ENCODE measurements around the gene TEX48. TPM values are rescaled to one million over a fixed set of nuclear protein-coding genes. Genes with fewer than 3 reads are reported as not detected.

The TEX48 gene
- polyA plus RNA-seq, 1 donor from 2014 or later, result not detected

DNA sequence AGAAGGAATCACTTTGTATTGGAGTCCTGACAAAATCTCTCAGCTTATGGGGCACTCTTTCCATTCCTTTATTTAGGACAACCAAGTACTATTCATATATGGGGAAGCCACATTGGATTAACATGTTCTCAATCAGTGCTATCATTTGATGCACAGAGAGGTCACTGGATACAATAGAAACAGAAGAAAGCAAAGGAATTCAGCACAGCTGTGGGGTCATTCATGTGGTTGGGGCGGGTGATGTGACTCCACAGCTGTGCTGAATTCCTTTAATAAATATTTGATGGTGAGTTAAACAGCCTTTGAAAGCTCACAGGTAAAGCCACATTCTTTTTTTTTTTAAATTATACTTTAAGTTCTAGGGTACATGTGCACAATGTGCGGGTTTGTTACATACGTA is 854 bp upstream of the TEX48 start:
- Histone ChIP-seq H3K79me2 (replicated peaks; ENCODE audit: insufficient read depth, low read length) (no peaks in the 10 kb centered on the region), H3K9ac (ENCODE audit: low read length) (no peak overlapping the region), H3K27me3 (ENCODE audit: insufficient read depth, low read depth, low read length) (no peaks in the 10 kb centered on the region), H3K9me3 (ENCODE audit: low read length) (no peaks in the 10 kb centered on the region), H3K4me3 (ENCODE audit: low read length) (no peak overlapping the region), H3K9me2 (ENCODE audit: insufficient read depth, low read length) (no peaks in the 10 kb centered on the region), H2AFZ (ENCODE audit: low read depth, low read length) (no peak overlapping the region), H3K36me3 (ENCODE audit: insufficient read depth, low read length) (no peaks in the 10 kb centered on the region), H3K4me2 (ENCODE audit: low read length) (no peak overlapping the region), H4K20me1 (ENCODE audit: insufficient read depth) (no peaks in the 10 kb centered on the region), H3K27ac (ENCODE audit: low read length) (no peak overlapping the region), H3F3A (ENCODE audit: insufficient read depth, low read length, poor library complexity, severe bottlenecking) (peaks cover 3% of the 10 kb centered on the region)
- no peak for TF ChIP-seq MXI1 (conservative IDR thresholded peaks at IDR 0.05; ENCODE audit: poor library complexity, severe bottlenecking)
- TF ChIP-seq, protein P1, sequence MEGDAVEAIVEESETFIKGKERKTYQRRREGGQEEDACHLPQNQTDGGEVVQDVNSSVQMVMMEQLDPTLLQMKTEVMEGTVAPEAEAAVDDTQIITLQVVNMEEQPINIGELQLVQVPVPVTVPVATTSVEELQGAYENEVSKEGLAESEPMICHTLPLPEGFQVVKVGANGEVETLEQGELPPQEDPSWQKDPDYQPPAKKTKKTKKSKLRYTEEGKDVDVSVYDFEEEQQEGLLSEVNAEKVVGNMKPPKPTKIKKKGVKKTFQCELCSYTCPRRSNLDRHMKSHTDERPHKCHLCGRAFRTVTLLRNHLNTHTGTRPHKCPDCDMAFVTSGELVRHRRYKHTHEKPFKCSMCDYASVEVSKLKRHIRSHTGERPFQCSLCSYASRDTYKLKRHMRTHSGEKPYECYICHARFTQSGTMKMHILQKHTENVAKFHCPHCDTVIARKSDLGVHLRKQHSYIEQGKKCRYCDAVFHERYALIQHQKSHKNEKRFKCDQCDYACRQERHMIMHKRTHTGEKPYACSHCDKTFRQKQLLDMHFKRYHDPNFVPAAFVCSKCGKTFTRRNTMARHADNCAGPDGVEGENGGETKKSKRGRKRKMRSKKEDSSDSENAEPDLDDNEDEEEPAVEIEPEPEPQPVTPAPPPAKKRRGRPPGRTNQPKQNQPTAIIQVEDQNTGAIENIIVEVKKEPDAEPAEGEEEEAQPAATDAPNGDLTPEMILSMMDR (IDR thresholded peaks at IDR 0.05; ENCODE audit: poor library complexity, severe bottlenecking), result no peak
- TF ChIP-seq EP300 (conservative IDR thresholded peaks at IDR 0.05; ENCODE audit: poor library complexity, severe bottlenecking), result no peak
- TF ChIP-seq, protein P2, sequence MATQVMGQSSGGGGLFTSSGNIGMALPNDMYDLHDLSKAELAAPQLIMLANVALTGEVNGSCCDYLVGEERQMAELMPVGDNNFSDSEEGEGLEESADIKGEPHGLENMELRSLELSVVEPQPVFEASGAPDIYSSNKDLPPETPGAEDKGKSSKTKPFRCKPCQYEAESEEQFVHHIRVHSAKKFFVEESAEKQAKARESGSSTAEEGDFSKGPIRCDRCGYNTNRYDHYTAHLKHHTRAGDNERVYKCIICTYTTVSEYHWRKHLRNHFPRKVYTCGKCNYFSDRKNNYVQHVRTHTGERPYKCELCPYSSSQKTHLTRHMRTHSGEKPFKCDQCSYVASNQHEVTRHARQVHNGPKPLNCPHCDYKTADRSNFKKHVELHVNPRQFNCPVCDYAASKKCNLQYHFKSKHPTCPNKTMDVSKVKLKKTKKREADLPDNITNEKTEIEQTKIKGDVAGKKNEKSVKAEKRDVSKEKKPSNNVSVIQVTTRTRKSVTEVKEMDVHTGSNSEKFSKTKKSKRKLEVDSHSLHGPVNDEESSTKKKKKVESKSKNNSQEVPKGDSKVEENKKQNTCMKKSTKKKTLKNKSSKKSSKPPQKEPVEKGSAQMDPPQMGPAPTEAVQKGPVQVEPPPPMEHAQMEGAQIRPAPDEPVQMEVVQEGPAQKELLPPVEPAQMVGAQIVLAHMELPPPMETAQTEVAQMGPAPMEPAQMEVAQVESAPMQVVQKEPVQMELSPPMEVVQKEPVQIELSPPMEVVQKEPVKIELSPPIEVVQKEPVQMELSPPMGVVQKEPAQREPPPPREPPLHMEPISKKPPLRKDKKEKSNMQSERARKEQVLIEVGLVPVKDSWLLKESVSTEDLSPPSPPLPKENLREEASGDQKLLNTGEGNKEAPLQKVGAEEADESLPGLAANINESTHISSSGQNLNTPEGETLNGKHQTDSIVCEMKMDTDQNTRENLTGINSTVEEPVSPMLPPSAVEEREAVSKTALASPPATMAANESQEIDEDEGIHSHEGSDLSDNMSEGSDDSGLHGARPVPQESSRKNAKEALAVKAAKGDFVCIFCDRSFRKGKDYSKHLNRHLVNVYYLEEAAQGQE (IDR thresholded peaks at IDR 0.05; ENCODE audit: borderline replicate concordance), result no peak
- no peak for TF ChIP-seq EZH2 (IDR thresholded peaks at IDR 0.05; ENCODE audit: borderline replicate concordance, insufficient read depth, low read length, poor library complexity, severe bottlenecking)
- TF ChIP-seq RAD21 (conservative IDR thresholded peaks at IDR 0.05), result no peak
- TF ChIP-seq POLR2AphosphoS5 (IDR thresholded peaks at IDR 0.05), result no peak
- TF ChIP-seq TAF1 (IDR thresholded peaks at IDR 0.05; ENCODE audit: low read depth), result no peak
- no peak for TF ChIP-seq SMC3 (conservative IDR thresholded peaks at IDR 0.05; ENCODE audit: poor library complexity)

DNA sequence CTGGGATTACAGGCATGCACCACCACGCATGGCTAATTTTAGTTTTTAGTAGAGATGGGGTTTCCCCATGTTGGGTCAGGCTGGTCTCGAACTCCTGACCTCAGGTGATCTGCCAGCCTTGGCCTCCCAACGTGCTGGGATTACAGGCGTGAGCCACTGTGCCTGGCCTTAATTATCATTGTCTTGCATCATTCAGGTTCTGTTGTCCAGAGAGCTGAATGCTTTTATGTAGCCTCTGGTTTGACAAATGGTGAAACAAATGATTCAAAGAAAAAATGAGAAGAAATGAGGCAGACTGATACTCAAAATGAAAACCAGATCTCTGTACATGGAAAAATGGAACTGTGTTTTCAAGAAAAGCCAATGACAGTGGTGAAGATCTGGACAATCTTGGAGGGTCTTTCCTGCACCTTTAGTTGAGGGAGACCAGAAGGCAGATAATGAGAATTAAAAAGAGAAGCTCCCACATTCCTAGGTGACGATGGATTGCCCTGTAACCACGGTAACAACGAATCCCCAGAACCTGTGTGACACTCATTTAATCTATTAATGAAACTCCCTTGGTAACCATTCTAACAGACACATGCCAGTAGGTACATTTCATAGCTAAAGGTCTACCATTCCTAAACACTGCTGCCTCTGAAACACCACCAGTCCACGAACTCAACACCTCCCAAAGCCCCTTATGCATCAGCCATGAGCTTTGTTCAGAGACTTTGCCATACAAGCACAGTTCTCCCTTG is 1.6 kb downstream of the TEX48 start:
- TF ChIP-seq POLR2AphosphoS5 (IDR thresholded peaks at IDR 0.05), result peak; percentile 59
- TF ChIP-seq EP300 (conservative IDR thresholded peaks at IDR 0.05; ENCODE audit: poor library complexity, severe bottlenecking), result peak; percentile 72
- TF ChIP-seq SMC3 (conservative IDR thresholded peaks at IDR 0.05; ENCODE audit: poor library complexity), result no peak
- TF ChIP-seq MXI1 (conservative IDR thresholded peaks at IDR 0.05; ENCODE audit: poor library complexity, severe bottlenecking), result no peak
- TF ChIP-seq TAF1 (IDR thresholded peaks at IDR 0.05; ENCODE audit: low read depth), result no peak
- no peak for TF ChIP-seq EZH2 (IDR thresholded peaks at IDR 0.05; ENCODE audit: borderline replicate concordance, insufficient read depth, low read length, poor library complexity, severe bottlenecking)
- TF ChIP-seq RAD21 (conservative IDR thresholded peaks at IDR 0.05), result no peak
- TF ChIP-seq, protein P1 (IDR thresholded peaks at IDR 0.05; ENCODE audit: poor library complexity, severe bottlenecking), result peak; percentile 9
- TF ChIP-seq, protein P2 (IDR thresholded peaks at IDR 0.05; ENCODE audit: borderline replicate concordance), result no peak
- H3K36me3 ChIP-seq (ENCODE audit: insufficient read depth, low read length), result no peaks in the 10 kb centered on the region
- no peaks in the 10 kb centered on the region for H3K79me2 ChIP-seq (replicated peaks; ENCODE audit: insufficient read depth, low read length)
- H3K9me2 ChIP-seq (ENCODE audit: insufficient read depth, low read length), result no peaks in the 10 kb centered on the region
- H3K9ac ChIP-seq (ENCODE audit: low read length), result peak overlapping the region; percentile 40
- no peaks in the 10 kb centered on the region for H4K20me1 ChIP-seq (ENCODE audit: insufficient read depth)
- peaks cover 3% of the 10 kb centered on the region for H3F3A ChIP-seq (ENCODE audit: insufficient read depth, low read length, poor library complexity, severe bottlenecking)
- H3K9me3 ChIP-seq (ENCODE audit: low read length), result no peaks in the 10 kb centered on the region
- H2AFZ ChIP-seq (ENCODE audit: low read depth, low read length), result peak overlapping the region; percentile 48
- H3K27me3 ChIP-seq (ENCODE audit: insufficient read depth, low read depth, low read length), result no peaks in the 10 kb centered on the region
- H3K4me3 ChIP-seq (ENCODE audit: low read length), result peak overlapping the region; percentile 42
- H3K27ac ChIP-seq (ENCODE audit: low read length), result peak overlapping the region; percentile 86
- H3K4me2 ChIP-seq (ENCODE audit: low read length), result peak overlapping the region; percentile 33
